Sigmoid colon (tissue), 3 donors: Measurements from ENCODE around the gene C5.

Experiments
- POLR2A ChIP-seq, 2 donors: fragments of 450-650 bp; IDR thresholded peaks; one replicate each; pipeline ENCODE4 v1.6.1; 2016; ENCODE audit warnings: antibody characterized with exemption in 2 of 2, mild to moderate bottlenecking in 2 of 2, moderate library complexity in 2 of 2
- TF ChIP-seq, protein P1 (sequence below), 4 experiments: fragments of 450-650 bp in 3 of 4; fragments of 200-600 bp in 1 of 4; IDR thresholded peaks; one replicate each; pipeline ENCODE4 v1.5.1; 2016 to 2019; ENCODE audit warnings: antibody characterized with exemption in 4 of 4, mild to moderate bottlenecking in 3 of 4, moderate library complexity in 2 of 4

DNA sequence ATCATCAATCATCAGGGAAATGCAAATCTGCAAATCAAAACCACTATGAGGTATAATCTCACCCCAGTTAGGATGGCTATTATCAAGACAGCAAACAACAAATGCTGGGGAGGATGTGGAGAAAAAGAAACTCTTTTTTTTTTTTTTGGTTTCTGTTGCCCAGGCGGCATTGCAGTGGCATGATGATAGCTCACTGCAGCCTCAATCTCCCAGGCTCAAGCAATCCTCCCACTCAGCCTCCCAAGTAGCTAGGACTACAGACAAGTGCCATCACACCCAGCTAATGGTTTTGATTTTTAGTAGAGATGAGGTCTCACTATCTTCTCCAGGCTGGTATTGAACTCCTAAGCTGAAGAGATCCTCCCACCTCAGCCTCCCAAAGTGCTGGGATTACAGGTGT, 19.3 kb upstream of the C5 start:
- TF ChIP-seq, protein P1, sequence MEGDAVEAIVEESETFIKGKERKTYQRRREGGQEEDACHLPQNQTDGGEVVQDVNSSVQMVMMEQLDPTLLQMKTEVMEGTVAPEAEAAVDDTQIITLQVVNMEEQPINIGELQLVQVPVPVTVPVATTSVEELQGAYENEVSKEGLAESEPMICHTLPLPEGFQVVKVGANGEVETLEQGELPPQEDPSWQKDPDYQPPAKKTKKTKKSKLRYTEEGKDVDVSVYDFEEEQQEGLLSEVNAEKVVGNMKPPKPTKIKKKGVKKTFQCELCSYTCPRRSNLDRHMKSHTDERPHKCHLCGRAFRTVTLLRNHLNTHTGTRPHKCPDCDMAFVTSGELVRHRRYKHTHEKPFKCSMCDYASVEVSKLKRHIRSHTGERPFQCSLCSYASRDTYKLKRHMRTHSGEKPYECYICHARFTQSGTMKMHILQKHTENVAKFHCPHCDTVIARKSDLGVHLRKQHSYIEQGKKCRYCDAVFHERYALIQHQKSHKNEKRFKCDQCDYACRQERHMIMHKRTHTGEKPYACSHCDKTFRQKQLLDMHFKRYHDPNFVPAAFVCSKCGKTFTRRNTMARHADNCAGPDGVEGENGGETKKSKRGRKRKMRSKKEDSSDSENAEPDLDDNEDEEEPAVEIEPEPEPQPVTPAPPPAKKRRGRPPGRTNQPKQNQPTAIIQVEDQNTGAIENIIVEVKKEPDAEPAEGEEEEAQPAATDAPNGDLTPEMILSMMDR (IDR thresholded peaks at IDR 0.05): no peak
- TF ChIP-seq POLR2A (IDR thresholded peaks at IDR 0.05): no peak
